ENCODE results near the gene TFAM.

TFAM gene

DNA sequence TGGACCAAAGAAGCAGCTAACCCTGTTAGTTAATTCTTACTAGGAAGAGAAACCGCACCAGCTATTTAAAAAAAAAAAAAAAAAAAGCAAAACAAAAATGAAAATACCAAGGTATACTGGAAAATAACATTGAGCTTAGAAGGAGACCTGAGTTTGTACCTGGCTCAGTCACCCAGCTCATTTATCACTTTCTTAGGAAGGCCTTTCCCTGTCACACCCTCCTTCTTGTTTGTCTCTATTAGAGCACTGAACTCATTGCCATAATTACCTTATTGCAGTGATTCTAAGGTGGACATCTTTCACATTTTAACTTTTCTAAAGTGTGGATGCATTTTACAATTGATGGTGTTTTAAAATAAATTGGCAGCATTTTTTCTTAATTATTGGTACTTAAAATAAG, 26.3 kb upstream of the TFAM start:
- no peak overlapping the region for H3K4me2 ChIP-seq (ENCODE audit: low read length)
- no peak overlapping the region for H3K27ac ChIP-seq (ENCODE audit: low read depth, low read length, poor library complexity, severe bottlenecking)
- H3K4me3 ChIP-seq (ENCODE audit: low read depth, low read length, poor library complexity, severe bottlenecking): no peak overlapping the region
- no peak overlapping the region for H3K9ac ChIP-seq (ENCODE audit: low read length)
- no peak overlapping the region for H2AFZ ChIP-seq (ENCODE audit: low read length)
- no peaks in the 10 kb centered on the region for H3K27me3 ChIP-seq (ENCODE audit: insufficient read depth, low read length)
- no peak for TF ChIP-seq CTCF (IDR thresholded peaks at IDR 0.05; ENCODE audit: low read length)
- TF ChIP-seq EZH2 (IDR thresholded peaks at IDR 0.05; ENCODE audit: borderline replicate concordance, low read length): no peak
- no peaks in the 10 kb centered on the region for H3K36me3 ChIP-seq (ENCODE audit: insufficient read depth, low read length)
- no peaks in the 10 kb centered on the region for H3K4me1 ChIP-seq (ENCODE audit: insufficient read depth, low read length, severe bottlenecking)
- peaks cover under 1% of the 10 kb centered on the region; the same call in 1 of the 2 replicates for H3K79me2 ChIP-seq (ENCODE audit: insufficient read depth, low read length)
- H3K9me3 ChIP-seq (ENCODE audit: low read length): no peaks in the 10 kb centered on the region
- no peaks in the 10 kb centered on the region for H3K9me2 ChIP-seq (ENCODE audit: low read depth, low read length)
- no peaks in the 10 kb centered on the region for H4K20me1 ChIP-seq (ENCODE audit: insufficient read depth, low read length)
- no peaks in the 10 kb centered on the region for H3F3A ChIP-seq (ENCODE audit: insufficient read depth, low read length)

- TF ChIP-seq EZH2 (IDR thresholded peaks at IDR 0.05; ENCODE audit: borderline replicate concordance, low read length) (no peak), CTCF (IDR thresholded peaks at IDR 0.05; ENCODE audit: low read length) (no peak)
- no peak overlapping the region for H3K4me3 ChIP-seq (ENCODE audit: low read depth, low read length, poor library complexity, severe bottlenecking)
- H4K20me1 ChIP-seq (ENCODE audit: insufficient read depth, low read length): no peaks in the 10 kb centered on the region
- H3F3A ChIP-seq (ENCODE audit: insufficient read depth, low read length): no peaks in the 10 kb centered on the region
- no peak overlapping the region for H3K27ac ChIP-seq (ENCODE audit: low read depth, low read length, poor library complexity, severe bottlenecking)
- no peaks in the 10 kb centered on the region for H3K4me1 ChIP-seq (ENCODE audit: insufficient read depth, low read length, severe bottlenecking)
- no peaks in the 10 kb centered on the region for H3K27me3 ChIP-seq (ENCODE audit: insufficient read depth, low read length)
- no peak overlapping the region for H3K9ac ChIP-seq (ENCODE audit: low read length)
- H3K9me3 ChIP-seq (ENCODE audit: low read length): no peaks in the 10 kb centered on the region
- H2AFZ ChIP-seq (ENCODE audit: low read length): no peak overlapping the region
- H3K9me2 ChIP-seq (ENCODE audit: low read depth, low read length): no peaks in the 10 kb centered on the region
- no peaks in the 10 kb centered on the region; the same call in 1 of the 2 replicates for H3K79me2 ChIP-seq (ENCODE audit: insufficient read depth, low read length)
- H3K4me2 ChIP-seq (ENCODE audit: low read length): no peak overlapping the region
- H3K36me3 ChIP-seq (ENCODE audit: insufficient read depth, low read length): no peaks in the 10 kb centered on the region
These were observed 25.7 kb upstream of the TFAM start for GRCh38 chr10:58359541-58359940.

- TF ChIP-seq EZH2 (IDR thresholded peaks at IDR 0.05; ENCODE audit: borderline replicate concordance, low read length): no peak
- no peak for TF ChIP-seq CTCF (IDR thresholded peaks at IDR 0.05; ENCODE audit: low read length)
- Histone ChIP-seq H3K79me2 (ENCODE audit: insufficient read depth, low read length) (no peaks in the 10 kb centered on the region), H3K4me3 (ENCODE audit: low read depth, low read length, poor library complexity, severe bottlenecking) (no peak overlapping the region), H3F3A (ENCODE audit: insufficient read depth, low read length) (no peaks in the 10 kb centered on the region), H3K4me1 (ENCODE audit: insufficient read depth, low read length, severe bottlenecking) (no peaks in the 10 kb centered on the region), H3K4me2 (ENCODE audit: low read length) (no peak overlapping the region), H3K9me2 (ENCODE audit: low read depth, low read length) (no peaks in the 10 kb centered on the region), H4K20me1 (ENCODE audit: insufficient read depth, low read length) (no peaks in the 10 kb centered on the region), H3K9me3 (ENCODE audit: low read length) (no peaks in the 10 kb centered on the region), H3K27me3 (ENCODE audit: insufficient read depth, low read length) (no peaks in the 10 kb centered on the region), H3K27ac (ENCODE audit: low read depth, low read length, poor library complexity, severe bottlenecking) (no peak overlapping the region), H2AFZ (ENCODE audit: low read length) (no peak overlapping the region), H3K9ac (ENCODE audit: low read length) (no peak overlapping the region), H3K36me3 (ENCODE audit: insufficient read depth, low read length) (no peaks in the 10 kb centered on the region)
These were observed 24.7 kb upstream of the TFAM start for GRCh38 chr10:58360412-58361004.
